ENCODE results near the gene DET1.

DET1 gene

GRCh38 chr15:88509964-88510363 is 36.5 kb downstream of the DET1 start:
- no peak for DNase-seq (ENCODE audit: extremely low read depth, low read depth)
- no peak for TF ChIP-seq CTCF (IDR thresholded peaks at IDR 0.05; ENCODE audit: low read depth, low read length, missing control alignments)

GRCh38 chr15:88509321-88509720 is 37.2 kb downstream of the DET1 start:
- no peak for TF ChIP-seq CTCF (IDR thresholded peaks at IDR 0.05; ENCODE audit: low read depth, low read length, missing control alignments)
- H3K4me3 ChIP-seq (replicated peaks; ENCODE audit: low read depth, low read length), result no peak overlapping the region
- DNase-seq (ENCODE audit: extremely low read depth, low read depth), result no peak

More at GRCh38 chr15:88509964-88510363, 36.5 kb downstream of the DET1 start:
- H3K4me3 ChIP-seq (replicated peaks; ENCODE audit: low read depth, low read length), result no peak overlapping the region

GRCh38 chr15:88506628-88507027 is 39.9 kb downstream of the DET1 start:
- H3K4me3 ChIP-seq (replicated peaks; ENCODE audit: low read depth, low read length), result no peak overlapping the region
- DNase-seq (ENCODE audit: extremely low read depth, low read depth), result no peak
- no peak for TF ChIP-seq CTCF (IDR thresholded peaks at IDR 0.05; ENCODE audit: low read depth, low read length, missing control alignments)

- no peak for DNase-seq (ENCODE audit: extremely low read depth, low read depth)
- no peak for TF ChIP-seq CTCF (IDR thresholded peaks at IDR 0.05; ENCODE audit: low read depth, low read length, missing control alignments)
- H3K4me3 ChIP-seq (replicated peaks; ENCODE audit: low read depth, low read length), result no peak overlapping the region
Measured at GRCh38 chr15:88505721-88506120, 40.8 kb downstream of the DET1 start.

- DNase-seq (ENCODE audit: extremely low read depth, low read depth), result no peak
- TF ChIP-seq CTCF (IDR thresholded peaks at IDR 0.05; ENCODE audit: low read depth, low read length, missing control alignments), result no peak
- H3K4me3 ChIP-seq (replicated peaks; ENCODE audit: low read depth, low read length), result no peak overlapping the region
Measured at GRCh38 chr15:88504445-88504844, 42.0 kb downstream of the DET1 start.

GRCh38 chr15:88498996-88499395 is 47.5 kb downstream of the DET1 start:
- no peak for DNase-seq (ENCODE audit: extremely low read depth, low read depth)
- TF ChIP-seq CTCF (IDR thresholded peaks at IDR 0.05; ENCODE audit: low read depth, low read length, missing control alignments), result no peak
- H3K4me3 ChIP-seq (replicated peaks; ENCODE audit: low read depth, low read length), result no peak overlapping the region

GRCh38 chr15:88497109-88497765 is 49.2 kb downstream of the DET1 start:
- DNase-seq (ENCODE audit: extremely low read depth, low read depth), result no peak
- no peak overlapping the region for H3K4me3 ChIP-seq (replicated peaks; ENCODE audit: low read depth, low read length)
- TF ChIP-seq CTCF (IDR thresholded peaks at IDR 0.05; ENCODE audit: low read depth, low read length, missing control alignments), result no peak

Data from HFF-Myc (cell line).